Astrocyte (in vitro differentiated cells and primary cell): ENCODE measurements around the gene ZNF554. TPM values are rescaled to one million over a fixed set of nuclear protein-coding genes. Genes with fewer than 3 reads are reported as not detected.

Experiments used
- DNase-seq: peaks from one replicate; pipeline ENCODE4 v3.0.0-alpha.2; 2010; ENCODE audit warnings: low read depth
- FAIRE-seq: peaks from 2 replicates; lab custom pipeline; 2011; peaks lifted over from hg19 to GRCh38; lab: Jason Lieb, UNC
- H2AFZ ChIP-seq: 2 replicates; pipeline ENCODE4 v1.6.0; 2012; ENCODE audit warnings: low read depth, low read length, inconsistent platforms
- H3K27ac ChIP-seq: 2 replicates; pipeline ENCODE4 v1.5.1; 2011; ENCODE audit warnings: low read depth, low read length, inconsistent platforms
- H3K27me3 ChIP-seq: 2 replicates; pipeline ENCODE4 v1.6.0; 2011; ENCODE audit warnings: low read length, inconsistent platforms; ENCODE audit not compliant: insufficient read depth
- H3K36me3 ChIP-seq: 2 replicates; pipeline ENCODE4 v1.5.1; 2011; ENCODE audit warnings: low read length, inconsistent platforms; ENCODE audit not compliant: insufficient read depth
- H3K4me1 ChIP-seq: 2 replicates; pipeline ENCODE4 v1.5.1; 2011; ENCODE audit warnings: low read length, inconsistent platforms; ENCODE audit not compliant: insufficient read depth
- H3K4me2 ChIP-seq: 2 replicates; pipeline ENCODE4 v1.6.0; 2012; ENCODE audit warnings: low read length, inconsistent platforms
- H3K4me3 ChIP-seq: 2 replicates; pipeline ENCODE4 v1.5.1; 2011; ENCODE audit warnings: low read depth, mild to moderate bottlenecking, low read length, inconsistent platforms; ENCODE audit not compliant: insufficient read depth
- H3K79me2 ChIP-seq: 2 replicates; pipeline ENCODE4 v1.6.0; 2012; ENCODE audit warnings: mild to moderate bottlenecking, low read length, inconsistent platforms; ENCODE audit not compliant: insufficient read depth
- H3K9ac ChIP-seq: 2 replicates; pipeline ENCODE4 v1.6.0; 2012; ENCODE audit warnings: mild to moderate bottlenecking, low read length, inconsistent platforms
- H3K9me3 ChIP-seq: 2 replicates; pipeline ENCODE4 v1.5.1; 2012; ENCODE audit warnings: low read depth, mild to moderate bottlenecking, low read length, inconsistent platforms; ENCODE audit not compliant: insufficient read depth
- H4K20me1 ChIP-seq: 2 replicates; pipeline ENCODE4 v1.6.0; 2012; ENCODE audit warnings: low read length, inconsistent platforms; ENCODE audit not compliant: insufficient read depth
- H3K27ac Mint-ChIP-seq: one replicate; pipeline ENCODE4 v1.8.0; 2021; ENCODE audit warnings: mild to moderate bottlenecking, mixed read lengths; ENCODE audit not compliant: unreplicated experiment
- H3K27me3 Mint-ChIP-seq: one replicate; pipeline ENCODE4 v1.8.0; 2021; ENCODE audit warnings: low read depth, mixed read lengths; ENCODE audit not compliant: unreplicated experiment
- H3K36me3 Mint-ChIP-seq: one replicate; pipeline ENCODE4 v1.8.0; 2021; ENCODE audit warnings: low read depth, mixed read lengths; ENCODE audit not compliant: unreplicated experiment
- H3K4me1 Mint-ChIP-seq: one replicate; pipeline ENCODE4 v1.8.0; 2021; ENCODE audit warnings: low read depth, mixed read lengths; ENCODE audit not compliant: unreplicated experiment
- H3K4me3 Mint-ChIP-seq: one replicate; pipeline ENCODE4 v1.8.0; 2021; ENCODE audit warnings: mild to moderate bottlenecking, moderate library complexity, mixed read lengths; ENCODE audit not compliant: unreplicated experiment
- H3K9me3 Mint-ChIP-seq: one replicate; pipeline ENCODE4 v1.8.0; 2021; ENCODE audit warnings: mild to moderate bottlenecking, mixed read lengths; ENCODE audit not compliant: unreplicated experiment
- EZH2 ChIP-seq: IDR thresholded peaks from 2 replicates; pipeline ENCODE4 v1.6.1; 2012; ENCODE audit warnings: mild to moderate bottlenecking, low read length, inconsistent platforms; ENCODE audit not compliant: insufficient read depth
- total RNA-seq: library from RNA; stranded (reverse); gene quantifications from 2 replicates; pipeline ENCODE4 v1.2.1, GENCODE V29; 2021
- TF ChIP-seq, protein P1 (sequence below): IDR thresholded peaks from 2 replicates; pipeline ENCODE4 v1.5.1; 2011; ENCODE audit warnings: low read depth, mild to moderate bottlenecking, inconsistent platforms, low read length, moderate library complexity; ENCODE audit not compliant: insufficient read depth

ZNF554 gene
- total RNA-seq, 1 donor from 2014 or later = 3.1 TPM

DNA sequence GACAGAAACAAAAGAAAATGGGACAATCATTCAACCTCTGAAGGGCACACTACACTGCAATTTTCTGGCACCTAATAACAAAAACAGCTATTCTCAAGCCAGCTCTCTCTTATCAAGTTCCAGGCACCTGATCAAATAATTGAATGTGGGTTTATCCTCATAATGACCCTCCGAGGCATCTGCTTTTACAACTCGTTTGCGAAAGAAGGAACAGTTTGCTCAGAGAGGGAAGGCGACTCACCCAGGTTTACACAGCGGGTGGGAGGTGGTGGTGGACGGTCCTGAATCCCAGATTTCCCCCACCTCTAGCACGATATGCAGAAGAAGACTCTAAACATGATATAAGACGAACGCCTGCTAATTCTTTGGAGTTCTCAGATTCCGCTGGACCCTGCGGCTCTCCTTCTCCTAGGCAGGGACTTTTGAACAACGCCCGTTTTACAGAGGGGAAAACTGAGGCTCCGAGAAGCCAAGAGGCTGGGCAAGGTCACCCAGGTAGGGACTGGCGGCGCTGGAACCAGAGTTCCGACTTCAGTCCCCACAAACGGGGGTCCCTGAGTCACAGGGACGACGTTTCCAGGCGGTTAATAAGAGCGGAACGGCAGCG is 37.2 kb upstream of the ZNF554 start:
- H4K20me1 ChIP-seq = peaks cover 59% of the 10 kb centered on the region
- peak overlapping the region; percentile 84 for H2AFZ ChIP-seq
- peaks cover 79% of the 10 kb centered on the region for H3K79me2 ChIP-seq
- Mint-ChIP-seq H3K4me3 (peak overlapping the region; percentile 98), H3K27me3 (no peaks in the 10 kb centered on the region), H3K4me1 (peaks cover 10% of the 10 kb centered on the region), H3K36me3 (no peaks in the 10 kb centered on the region), H3K27ac (peak overlapping the region; percentile 80), H3K9me3 (no peaks in the 10 kb centered on the region)
- no peaks in the 10 kb centered on the region for H3K9me3 ChIP-seq
- no peaks in the 10 kb centered on the region for H3K27me3 ChIP-seq
- H3K27ac ChIP-seq = peak overlapping the region; percentile 94
- TF ChIP-seq, protein P1, sequence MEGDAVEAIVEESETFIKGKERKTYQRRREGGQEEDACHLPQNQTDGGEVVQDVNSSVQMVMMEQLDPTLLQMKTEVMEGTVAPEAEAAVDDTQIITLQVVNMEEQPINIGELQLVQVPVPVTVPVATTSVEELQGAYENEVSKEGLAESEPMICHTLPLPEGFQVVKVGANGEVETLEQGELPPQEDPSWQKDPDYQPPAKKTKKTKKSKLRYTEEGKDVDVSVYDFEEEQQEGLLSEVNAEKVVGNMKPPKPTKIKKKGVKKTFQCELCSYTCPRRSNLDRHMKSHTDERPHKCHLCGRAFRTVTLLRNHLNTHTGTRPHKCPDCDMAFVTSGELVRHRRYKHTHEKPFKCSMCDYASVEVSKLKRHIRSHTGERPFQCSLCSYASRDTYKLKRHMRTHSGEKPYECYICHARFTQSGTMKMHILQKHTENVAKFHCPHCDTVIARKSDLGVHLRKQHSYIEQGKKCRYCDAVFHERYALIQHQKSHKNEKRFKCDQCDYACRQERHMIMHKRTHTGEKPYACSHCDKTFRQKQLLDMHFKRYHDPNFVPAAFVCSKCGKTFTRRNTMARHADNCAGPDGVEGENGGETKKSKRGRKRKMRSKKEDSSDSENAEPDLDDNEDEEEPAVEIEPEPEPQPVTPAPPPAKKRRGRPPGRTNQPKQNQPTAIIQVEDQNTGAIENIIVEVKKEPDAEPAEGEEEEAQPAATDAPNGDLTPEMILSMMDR = no peak
- no peak for TF ChIP-seq EZH2
- FAIRE-seq = no peak
- peak overlapping the region; percentile 87 for H3K4me2 ChIP-seq
- H3K36me3 ChIP-seq = peaks cover 1% of the 10 kb centered on the region
- H3K4me1 ChIP-seq = peaks cover 18% of the 10 kb centered on the region
- H3K9ac ChIP-seq = peak overlapping the region; percentile 99
- DNase-seq = no peak
- peak overlapping the region; percentile 97 for H3K4me3 ChIP-seq

- Histone ChIP-seq H4K20me1 (peaks cover 52% of the 10 kb centered on the region), H3K9me3 (no peaks in the 10 kb centered on the region), H3K4me2 (peak within 1 kb of the TSS; percentile 87), H3K36me3 (no peaks in the 10 kb centered on the region), H2AFZ (peak within 1 kb of the TSS; percentile 84), H3K27ac (peak within 1 kb of the TSS; percentile 94), H3K27me3 (no peaks in the 10 kb centered on the region), H3K79me2 (peaks cover 79% of the 10 kb centered on the region), H3K4me3 (peak within 1 kb of the TSS; percentile 97), H3K9ac (peak within 1 kb of the TSS; percentile 99), H3K4me1 (peaks cover 18% of the 10 kb centered on the region)
- peaks cover 10% of the 10 kb centered on the region for H3K4me1 Mint-ChIP-seq
- H3K9me3 Mint-ChIP-seq = no peaks in the 10 kb centered on the region
- H3K27me3 Mint-ChIP-seq = no peaks in the 10 kb centered on the region
- FAIRE-seq (peak; percentile 87), DNase-seq (peak; percentile 98)
- TF ChIP-seq, protein P1 = peak; percentile 20
- no peak for TF ChIP-seq EZH2
- peak within 1 kb of the TSS; percentile 91 for H3K27ac Mint-ChIP-seq
- H3K4me3 Mint-ChIP-seq = peak within 1 kb of the TSS; percentile 98
- H3K36me3 Mint-ChIP-seq = no peaks in the 10 kb centered on the region
Measured at GRCh38 chr19:2782936-2783780, 36.5 kb upstream of the ZNF554 start, which contains the start of gene SGTA. TSS of gene SGTA (minus strand) at chr19:2783273. CDS start at chr19:2769068, 14,205 bp downstream.
